Keratinocyte (primary cell): Measurements from ENCODE around the gene MS4A18. TPM values are rescaled to one million over a fixed set of nuclear protein-coding genes. Genes with fewer than 3 reads are reported as not detected.

Source experiments
- DNase-seq: peaks from one replicate; pipeline ENCODE4 v3.0.0-alpha.2; 2011; ENCODE audit warnings: low read depth, missing footprints, low spot score
- FAIRE-seq: peaks from 2 replicates; lab custom pipeline; 2011; peaks lifted over from hg19 to GRCh38; lab: Jason Lieb, UNC
- H2AFZ ChIP-seq: 2 replicates; pipeline ENCODE4 v1.6.0; 2012; ENCODE audit warnings: low read length, control low read depth, inconsistent platforms; ENCODE audit not compliant: control insufficient read depth
- H3K27ac ChIP-seq: 2 replicates; pipeline ENCODE4 v1.5.1; 2011; ENCODE audit warnings: low read length; ENCODE audit not compliant: control insufficient read depth, insufficient read depth
- H3K27me3 ChIP-seq: 3 replicates; pipeline ENCODE4 v1.6.0; 2011; ENCODE audit warnings: low read length; ENCODE audit not compliant: control insufficient read depth, insufficient read depth; ENCODE audit errors: extremely low read depth
- H3K36me3 ChIP-seq, 2 experiments: 2 replicates in 1 of 2; 3 replicates in 1 of 2; pipeline ENCODE4 v1.5.1; 2011; ENCODE audit warnings: low read length in 2 of 2, mild to moderate bottlenecking in 1 of 2; ENCODE audit not compliant: control insufficient read depth in 2 of 2, insufficient read depth in 2 of 2; ENCODE audit errors: extremely low read depth in 1 of 2
- H3K4me1 ChIP-seq: 3 replicates; pipeline ENCODE4 v1.5.1; 2011; ENCODE audit warnings: low read length; ENCODE audit not compliant: control insufficient read depth, insufficient read depth; ENCODE audit errors: extremely low read depth
- H3K4me2 ChIP-seq: 3 replicates; pipeline ENCODE4 v1.6.0; 2011; ENCODE audit warnings: low read depth, low read length; ENCODE audit not compliant: control insufficient read depth, insufficient read depth; ENCODE audit errors: extremely low read depth
- H3K4me3 ChIP-seq, 3 experiments: fragments of 200-600 bp in 1 of 3; sonication (generic) in 1 of 3; 2 replicates in 2 of 3; 3 replicates in 1 of 3; pipeline ENCODE4 v1.5.1; 2011 to 2016; ENCODE audit warnings: low read length in 3 of 3, mild to moderate bottlenecking in 3 of 3, control low read depth in 2 of 3, inconsistent platforms in 1 of 3, low read depth in 1 of 3, mixed read lengths in 1 of 3, mixed run types in 1 of 3, moderate library complexity in 1 of 3; ENCODE audit not compliant: control insufficient read depth in 2 of 3, insufficient read depth in 2 of 3; ENCODE audit errors: extremely low read depth in 1 of 3
- H3K79me2 ChIP-seq: 2 replicates; pipeline ENCODE4 v1.6.0; 2012; ENCODE audit warnings: low read length; ENCODE audit not compliant: control insufficient read depth, insufficient read depth
- H3K9ac ChIP-seq: 3 replicates; pipeline ENCODE4 v1.6.0; 2011; ENCODE audit warnings: low read length; ENCODE audit not compliant: control insufficient read depth, insufficient read depth; ENCODE audit errors: extremely low read depth
- H3K9me1 ChIP-seq: 3 replicates; pipeline ENCODE4 v1.6.0; 2011; ENCODE audit warnings: low read length; ENCODE audit not compliant: control insufficient read depth, insufficient read depth; ENCODE audit errors: extremely low read depth
- H3K9me3 ChIP-seq: 2 replicates; pipeline ENCODE4 v1.5.1; 2012; ENCODE audit warnings: low read depth, low read length; ENCODE audit not compliant: control insufficient read depth
- H4K20me1 ChIP-seq: 3 replicates; pipeline ENCODE4 v1.6.0; 2011; ENCODE audit warnings: low read length; ENCODE audit not compliant: control insufficient read depth, insufficient read depth; ENCODE audit errors: extremely low read depth
- EZH2 ChIP-seq: IDR thresholded peaks from one replicate; pipeline ENCODE4 v1.6.1; 2012; ENCODE audit warnings: inconsistent platforms, mild to moderate bottlenecking, low read length, moderate library complexity
- dilution Hi-C: fragments of 300-500 bp; cut with MboI; formaldehyde crosslinking; loops from one replicate; pipeline ENCODE4 v1.7.0; 2020; ENCODE audit warnings: low sequenced_read_pairs; ENCODE audit not compliant: extremely low pct_ligation_motif_present
- polyA plus RNA-seq, 5 experiments: library from polyadenylated mRNA; depleted of rRNA in 3 of 5; stranded (reverse) in 3 of 5; stranded (forward) in 1 of 5; unstranded in 1 of 5; fragments of >200 nt; gene quantifications; 1 replicate in 1 of 5; 2 replicates in 3 of 5; 3 replicates in 1 of 5; pipeline versions ENCODE4 v1.2.1 to v1.2.3, GENCODE V29; 2011 to 2012; ENCODE audit warnings: missing spikeins in 2 of 5, low read depth in 1 of 5, low replicate concordance in 1 of 5
- TF ChIP-seq, protein P1 (sequence below), 3 experiments: IDR thresholded peaks in 1 of 3; conservative IDR thresholded peaks in 1 of 3; optimal IDR thresholded peaks in 1 of 3; 2 replicates in 2 of 3; 3 replicates in 1 of 3; pipeline versions ENCODE3 to v1.5.1; 2011; ENCODE audit warnings: low read length in 3 of 3, mild to moderate bottlenecking in 3 of 3, moderate library complexity in 2 of 3, control low read depth in 1 of 3, inconsistent platforms in 1 of 3; ENCODE audit not compliant: insufficient read depth in 2 of 3; ENCODE audit errors: extremely low read depth in 1 of 3

The MS4A18 gene
- polyA plus RNA-seq, 1 donor (not counting 4 experiments of a cell fraction or from before 2014, with no cell fraction given) = not detected

DNA sequence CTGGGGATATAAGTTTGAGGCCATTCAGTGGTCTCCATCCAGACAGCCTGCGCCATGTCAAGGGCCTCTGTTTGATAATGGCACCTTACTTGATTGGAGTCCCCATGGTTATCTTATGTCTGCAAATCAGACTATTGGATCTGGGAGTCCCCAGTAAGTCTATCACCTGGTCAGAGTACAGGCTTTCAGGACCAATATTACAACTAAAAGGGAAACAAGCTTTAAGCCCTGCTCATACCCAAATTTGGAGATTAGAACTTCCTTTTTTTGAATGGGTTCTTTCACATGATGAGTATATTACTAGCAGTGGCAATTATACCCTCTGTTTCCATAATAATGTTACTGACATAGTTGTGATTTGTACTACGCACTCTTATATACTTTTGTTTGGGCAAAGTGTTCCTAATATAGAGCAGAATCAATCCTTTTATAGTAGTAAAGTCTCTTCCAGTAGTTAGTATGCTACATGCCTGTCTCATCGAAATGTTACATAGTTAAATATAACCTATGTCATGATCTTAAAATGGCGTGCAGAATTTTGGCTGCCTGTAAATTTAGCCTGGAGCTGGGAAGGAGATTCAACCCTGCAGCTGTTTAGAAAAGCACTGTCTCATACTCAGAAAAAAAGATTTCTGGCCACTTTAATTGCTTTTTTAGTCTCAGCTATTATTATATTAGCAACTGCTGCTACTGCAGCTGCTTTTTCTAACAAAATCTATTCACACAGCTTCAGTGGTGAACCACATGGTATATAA lies 37.1 kb downstream of the MS4A18 start:
- Histone ChIP-seq H3K9me1 (no peaks in the 10 kb centered on the region), H3K27ac (no peak overlapping the region), H2AFZ (no peak overlapping the region), H3K79me2 (no peaks in the 10 kb centered on the region), H3K4me2 (no peak overlapping the region), H3K27me3 (no peaks in the 10 kb centered on the region), H3K9me3 (no peaks in the 10 kb centered on the region), H4K20me1 (no peaks in the 10 kb centered on the region), H3K4me3 (no peak overlapping the region), H3K9ac (no peak overlapping the region), H3K36me3 (no peaks in the 10 kb centered on the region), H3K4me1 (no peaks in the 10 kb centered on the region)
- TF ChIP-seq EZH2 = no peak
- TF ChIP-seq, protein P1, sequence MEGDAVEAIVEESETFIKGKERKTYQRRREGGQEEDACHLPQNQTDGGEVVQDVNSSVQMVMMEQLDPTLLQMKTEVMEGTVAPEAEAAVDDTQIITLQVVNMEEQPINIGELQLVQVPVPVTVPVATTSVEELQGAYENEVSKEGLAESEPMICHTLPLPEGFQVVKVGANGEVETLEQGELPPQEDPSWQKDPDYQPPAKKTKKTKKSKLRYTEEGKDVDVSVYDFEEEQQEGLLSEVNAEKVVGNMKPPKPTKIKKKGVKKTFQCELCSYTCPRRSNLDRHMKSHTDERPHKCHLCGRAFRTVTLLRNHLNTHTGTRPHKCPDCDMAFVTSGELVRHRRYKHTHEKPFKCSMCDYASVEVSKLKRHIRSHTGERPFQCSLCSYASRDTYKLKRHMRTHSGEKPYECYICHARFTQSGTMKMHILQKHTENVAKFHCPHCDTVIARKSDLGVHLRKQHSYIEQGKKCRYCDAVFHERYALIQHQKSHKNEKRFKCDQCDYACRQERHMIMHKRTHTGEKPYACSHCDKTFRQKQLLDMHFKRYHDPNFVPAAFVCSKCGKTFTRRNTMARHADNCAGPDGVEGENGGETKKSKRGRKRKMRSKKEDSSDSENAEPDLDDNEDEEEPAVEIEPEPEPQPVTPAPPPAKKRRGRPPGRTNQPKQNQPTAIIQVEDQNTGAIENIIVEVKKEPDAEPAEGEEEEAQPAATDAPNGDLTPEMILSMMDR (optimal IDR thresholded peaks at IDR 0.05 in 1 of 3, IDR thresholded peaks at IDR 0.05 in 1 of 3, conservative IDR thresholded peaks at IDR 0.05 in 1 of 3; ENCODE audit: extremely low read depth in 1 of 3, insufficient read depth in 2 of 3, low read length in 3 of 3) = no peak
- FAIRE-seq (no peak), DNase-seq (no peak)
- dilution Hi-C loops = no loop called here

DNA sequence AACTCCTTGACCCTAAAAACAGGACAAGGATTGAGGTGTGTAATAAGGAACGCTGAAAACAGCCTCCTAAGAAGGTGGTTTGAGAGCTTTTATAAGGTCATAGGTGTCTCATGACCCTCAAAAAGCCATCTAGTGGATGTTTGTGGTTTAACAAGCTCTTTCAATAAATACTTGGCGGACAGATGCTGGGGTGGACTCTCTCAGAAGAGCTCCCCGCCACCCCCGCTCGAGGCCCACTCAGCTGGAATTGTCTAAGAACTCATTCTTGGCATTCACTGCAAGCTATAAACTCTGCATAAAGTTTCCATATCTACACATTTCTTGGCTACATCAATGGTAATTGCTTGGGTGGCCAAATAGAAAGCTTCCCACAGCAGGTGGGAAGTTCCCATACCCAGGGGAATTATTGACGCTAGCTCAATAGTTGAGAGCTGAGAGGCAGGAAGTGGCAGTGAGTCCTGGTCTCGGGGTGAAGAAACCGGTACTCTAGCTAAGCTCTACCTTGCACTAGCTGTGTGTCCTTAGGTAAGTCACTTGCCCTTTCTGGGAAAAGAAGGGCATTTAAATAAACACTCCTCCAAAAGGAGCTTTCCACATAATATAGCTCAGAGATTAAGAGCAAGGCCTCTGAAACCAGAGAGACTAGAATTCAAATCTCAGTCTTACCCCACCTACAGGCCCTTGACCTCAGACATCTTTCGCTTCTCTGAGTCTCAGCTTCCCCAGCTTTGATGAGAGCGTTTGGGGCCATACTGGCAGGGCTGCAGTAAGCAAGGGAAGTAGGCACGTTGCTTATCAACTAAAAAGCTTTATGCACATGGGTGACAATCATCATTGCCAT lies 38.6 kb downstream of the MS4A18 start:
- dilution Hi-C loops = no loop called here
- no peak for FAIRE-seq

More for the DNA sequence above, 38.6 kb downstream of the MS4A18 start:
- Histone ChIP-seq H3K9me3 (no peaks in the 10 kb centered on the region), H3K27me3 (no peaks in the 10 kb centered on the region), H3K9ac (no peak overlapping the region), H4K20me1 (no peaks in the 10 kb centered on the region), H3K9me1 (no peaks in the 10 kb centered on the region), H2AFZ (no peak overlapping the region), H3K4me3 (no peak overlapping the region), H3K36me3 (no peaks in the 10 kb centered on the region), H3K27ac (no peak overlapping the region), H3K79me2 (no peaks in the 10 kb centered on the region), H3K4me2 (no peak overlapping the region), H3K4me1 (no peaks in the 10 kb centered on the region)
- no peak for TF ChIP-seq EZH2
- TF ChIP-seq, protein P1 (optimal IDR thresholded peaks at IDR 0.05 in 1 of 3, IDR thresholded peaks at IDR 0.05 in 1 of 3, conservative IDR thresholded peaks at IDR 0.05 in 1 of 3; ENCODE audit: extremely low read depth in 1 of 3, insufficient read depth in 2 of 3, low read length in 3 of 3) = peak in 2 of 3 experiments; percentile 14 to 53
- no peak for DNase-seq
